GM19455 (cell line): Measurements from ENCODE around the gene TDG.
A peak's percentile ranks its signal among the peaks of the same experiment; 100 is the strongest.

Source experiments
- ATAC-seq: cut with Tn5 transposase; IDR thresholded peaks from one replicate; pipeline ENCODE4 v1.9.1; 2021; ENCODE audit not compliant: unreplicated experiment

Gene TDG

DNA sequence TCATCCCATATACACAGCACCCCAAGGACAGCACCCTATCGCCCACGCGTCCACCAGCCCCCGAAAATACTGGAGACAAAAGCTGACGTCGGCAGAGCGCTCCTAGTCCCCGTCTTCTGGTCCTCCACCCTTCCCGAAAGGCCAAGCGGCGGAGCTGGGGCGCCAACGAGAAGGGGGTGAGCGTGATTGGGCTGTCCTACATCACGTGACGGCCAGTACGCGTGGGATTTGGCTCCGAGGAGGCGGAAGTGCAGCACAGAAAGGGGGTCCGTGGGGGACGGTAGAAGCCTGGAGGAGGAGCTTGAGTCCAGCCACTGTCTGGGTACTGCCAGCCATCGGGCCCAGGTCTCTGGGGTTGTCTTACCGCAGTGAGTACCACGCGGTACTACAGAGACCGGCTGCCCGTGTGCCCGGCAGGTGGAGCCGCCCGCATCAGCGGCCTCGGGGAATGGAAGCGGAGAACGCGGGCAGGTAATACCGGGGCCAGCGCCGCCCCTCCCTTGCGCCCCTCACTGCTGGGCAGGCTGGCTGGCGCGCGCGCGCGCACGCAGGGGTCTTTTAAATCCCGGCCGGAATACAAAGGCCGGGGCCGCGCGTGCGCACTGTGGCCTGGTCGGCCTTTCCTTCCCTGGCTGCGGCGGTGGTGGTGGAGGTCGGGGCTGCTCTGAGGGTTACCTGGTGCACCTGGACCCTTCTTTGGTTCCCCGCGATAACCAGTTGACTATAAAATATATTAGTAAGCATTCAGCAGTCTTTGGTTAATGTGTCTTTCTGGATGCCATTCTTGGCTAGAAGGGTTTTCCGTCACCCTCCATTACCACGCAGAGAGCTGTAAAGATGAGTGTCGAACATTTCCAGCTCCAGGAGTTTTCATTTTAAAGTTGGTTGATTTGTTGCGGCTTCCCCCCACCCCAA lies at the start of gene TDG:
TSS of gene TDG (plus strand) at position 283 of the 915 bp plus-strand sequence. CDS start at position 449, 166 bp downstream.
- peak; percentile 89 for ATAC-seq

DNA sequence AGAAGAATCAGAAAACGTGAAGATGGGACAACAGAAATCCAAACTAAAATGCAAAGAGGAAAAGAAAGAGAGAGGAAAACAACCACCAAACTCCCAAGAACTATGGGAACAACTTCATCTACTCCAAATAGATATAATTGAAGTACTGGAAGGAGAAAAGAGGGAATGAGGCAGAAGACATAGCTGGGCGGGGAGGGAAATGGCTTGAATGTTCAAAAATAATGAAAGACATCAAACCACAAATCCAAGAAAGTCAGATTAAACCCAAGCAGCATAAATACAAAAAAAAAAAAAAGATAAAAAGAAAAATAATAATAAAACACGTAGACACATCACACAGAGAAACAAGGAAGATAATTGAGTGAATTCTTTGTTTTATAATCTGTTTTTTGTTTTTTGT lies 47.8 kb upstream of the TDG start:
- no peak for ATAC-seq

GRCh38 chr12:103924761-103925641 lies 40.7 kb upstream of the TDG start:
- ATAC-seq: peak; percentile 36

DNA sequence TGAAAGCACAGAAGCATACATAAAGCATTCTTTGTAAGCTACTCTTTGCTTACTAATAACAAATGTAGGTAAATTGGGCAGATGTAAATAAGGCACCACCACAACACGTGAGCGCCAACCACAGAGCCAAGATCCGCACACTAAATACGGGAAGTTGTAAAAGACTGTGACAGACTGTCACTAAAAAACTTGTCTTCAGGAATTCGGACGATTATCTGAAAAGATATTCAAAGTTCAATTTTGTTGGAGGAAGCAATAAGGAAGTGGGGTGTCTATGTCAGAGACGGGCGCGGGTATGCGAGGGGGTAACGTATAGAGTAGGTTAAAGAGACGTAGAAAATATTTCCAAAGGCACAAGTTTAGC lies 37.0 kb upstream of the TDG start:
- peak; percentile 11 for ATAC-seq

DNA sequence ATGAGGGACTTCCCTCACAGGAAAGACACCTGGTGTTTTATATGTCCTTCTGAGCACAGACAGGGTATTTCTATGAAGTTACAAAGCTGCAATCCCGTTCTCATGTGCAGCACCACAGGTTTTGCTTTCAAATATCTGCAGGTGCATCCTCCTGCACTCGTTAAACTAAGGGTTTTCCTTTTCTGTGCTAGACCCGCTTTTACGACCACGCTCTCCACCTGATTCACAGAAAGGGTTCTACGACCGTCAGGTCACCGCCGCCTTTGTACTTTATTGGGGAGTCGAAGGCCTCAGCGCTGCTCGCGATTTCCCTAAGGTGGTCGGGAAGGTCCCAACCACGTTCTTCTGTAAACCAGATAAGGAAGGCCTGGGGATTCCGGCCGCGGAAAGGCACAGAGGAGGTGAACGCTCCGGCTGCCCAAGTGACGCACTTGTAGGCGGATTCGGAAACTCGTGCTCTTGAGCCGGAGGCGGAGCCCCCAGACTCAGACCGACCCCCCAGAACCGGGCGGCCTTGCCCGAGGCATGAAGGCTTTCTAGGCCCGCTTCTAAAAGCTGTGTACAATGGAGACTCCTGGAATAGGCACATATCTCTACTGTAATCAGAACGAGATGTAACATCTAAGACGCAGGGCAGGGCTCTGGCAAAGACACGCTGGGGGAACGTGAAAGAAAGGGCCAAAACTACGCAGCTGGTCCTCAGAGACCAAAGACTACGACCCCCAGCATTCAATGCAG lies 36.5 kb upstream of the TDG start:
- ATAC-seq: peak; percentile 25

DNA sequence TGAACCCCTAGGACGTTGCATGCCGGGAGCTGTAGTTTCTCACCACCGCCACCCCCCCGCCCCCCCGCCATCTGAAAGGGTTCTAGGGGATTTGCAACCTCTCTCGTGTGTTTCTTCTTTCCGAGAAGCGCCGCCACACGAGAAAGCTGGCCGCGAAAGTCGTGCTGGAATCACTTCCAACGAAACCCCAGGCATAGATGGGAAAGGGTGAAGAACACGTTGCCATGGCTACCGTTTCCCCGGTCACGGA lies 36.0 kb upstream of the TDG start:
- ATAC-seq: no peak

DNA sequence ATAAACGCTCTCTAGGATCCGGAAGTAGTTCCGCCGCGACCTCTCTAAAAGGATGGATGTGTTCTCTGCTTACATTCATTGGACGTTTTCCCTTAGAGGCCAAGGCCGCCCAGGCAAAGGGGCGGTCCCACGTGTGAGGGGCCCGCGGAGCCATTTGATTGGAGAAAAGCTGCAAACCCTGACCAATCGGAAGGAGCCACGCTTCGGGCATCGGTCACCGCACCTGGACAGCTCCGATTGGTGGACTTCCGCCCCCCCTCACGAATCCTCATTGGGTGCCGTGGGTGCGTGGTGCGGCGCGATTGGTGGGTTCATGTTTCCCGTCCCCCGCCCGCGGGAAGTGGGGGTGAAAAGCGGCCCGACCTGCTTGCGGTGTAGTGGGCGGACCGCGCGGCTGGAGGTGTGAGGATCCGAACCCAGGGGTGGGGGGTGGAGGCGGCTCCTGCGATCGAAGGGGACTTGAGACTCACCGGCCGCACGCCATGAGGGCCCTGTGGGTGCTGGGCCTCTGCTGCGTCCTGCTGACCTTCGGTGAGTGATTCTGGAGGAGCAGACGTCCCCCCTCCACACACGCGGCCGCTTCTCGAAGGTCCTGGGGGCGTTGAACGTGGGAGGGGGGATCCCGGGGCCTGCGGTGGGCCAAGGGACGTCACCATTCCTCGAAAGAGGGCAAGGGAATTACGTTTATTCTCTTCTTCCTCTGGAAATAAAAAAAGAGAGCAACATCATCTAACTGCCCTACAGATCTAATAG lies 35.5 kb upstream of the TDG start, which contains the start of gene HSP90B1:
TSS of gene HSP90B1 (plus strand) at position 377 of the 753 bp plus-strand sequence. CDS start at position 483, 106 bp downstream.
- ATAC-seq: peak; percentile 58

DNA sequence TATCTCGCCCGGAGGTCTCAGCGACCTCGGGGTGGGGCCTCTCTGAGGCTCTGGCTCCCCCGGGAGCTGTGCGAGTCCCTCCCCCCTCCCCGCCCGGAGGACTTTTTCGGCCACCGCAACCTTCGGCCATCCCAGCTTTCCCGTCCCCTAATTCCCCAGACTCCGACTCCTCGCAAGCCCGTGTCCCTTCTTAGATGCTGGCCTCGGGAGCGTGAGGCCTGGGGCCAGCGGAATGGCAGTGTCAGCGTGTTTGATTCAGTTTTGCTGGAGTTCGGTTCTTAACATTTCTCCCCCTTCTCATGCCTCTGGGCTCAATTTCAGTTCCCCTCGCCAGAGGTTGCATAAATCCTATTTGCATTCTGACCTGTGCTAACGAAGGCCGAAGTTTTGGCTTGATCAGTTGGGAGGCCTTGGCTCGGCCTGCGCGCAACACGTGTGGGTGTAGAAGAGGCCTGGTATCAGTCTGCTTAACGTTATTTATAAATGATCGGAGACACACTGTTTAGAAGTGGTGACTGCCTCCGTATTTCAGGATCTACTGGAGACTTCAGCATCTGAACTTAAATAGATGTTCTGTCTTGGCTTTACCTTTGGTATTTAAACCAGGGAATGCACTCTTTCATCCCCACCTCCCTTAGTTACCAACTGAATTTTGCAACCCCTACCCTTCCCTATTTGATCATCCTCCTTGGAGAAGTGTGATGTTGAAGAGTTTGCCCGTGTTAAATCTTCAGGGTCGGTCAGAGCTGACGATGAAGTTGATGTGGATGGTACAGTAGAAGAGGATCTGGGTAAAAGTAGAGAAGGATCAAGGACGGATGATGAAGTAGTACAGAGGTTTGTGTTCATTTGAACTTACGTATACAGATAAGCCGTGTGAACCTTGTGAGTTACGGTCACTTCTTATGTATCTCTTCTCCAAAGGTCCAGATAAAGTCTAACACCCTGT lies 34.6 kb upstream of the TDG start:
- ATAC-seq: no peak

DNA sequence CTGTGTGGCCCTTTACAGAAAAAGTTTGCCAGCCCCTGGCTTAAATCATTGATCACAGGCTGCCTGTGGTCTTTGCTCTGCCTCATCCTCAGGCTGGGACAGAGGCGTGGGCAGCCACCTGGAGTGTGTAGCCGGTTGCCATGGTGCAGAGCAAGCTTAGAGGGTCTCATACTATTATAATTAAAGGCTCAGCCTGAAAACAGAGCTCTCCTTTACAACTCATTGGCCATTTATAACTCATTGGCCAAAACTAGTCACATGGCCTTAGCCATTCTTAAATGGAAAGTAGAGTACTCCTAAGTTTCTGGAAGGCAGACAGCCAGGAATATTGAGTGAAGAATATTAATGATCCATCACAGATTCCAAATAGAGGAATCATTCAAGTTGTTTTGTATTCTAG lies 32.4 kb upstream of the TDG start:
- no peak for ATAC-seq

DNA sequence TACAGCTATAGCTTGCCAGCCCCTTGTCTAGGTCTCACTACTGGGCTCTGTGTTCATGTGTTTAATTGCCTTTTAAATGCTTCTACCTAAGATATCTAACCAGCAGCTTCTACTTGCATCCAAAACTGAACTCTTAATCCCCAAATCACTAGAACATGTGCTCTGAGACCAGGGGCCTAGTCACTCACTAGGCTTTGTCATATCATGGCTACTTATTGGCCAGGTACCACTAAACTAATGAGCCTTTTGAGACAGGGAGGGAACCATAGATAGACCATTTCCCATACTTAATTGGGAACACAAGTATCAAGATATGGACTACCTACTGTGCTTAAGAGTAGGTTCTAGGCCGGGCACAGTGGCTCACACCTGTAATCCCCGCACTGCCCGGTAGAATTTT lies 29.0 kb upstream of the TDG start:
- no peak for ATAC-seq

DNA sequence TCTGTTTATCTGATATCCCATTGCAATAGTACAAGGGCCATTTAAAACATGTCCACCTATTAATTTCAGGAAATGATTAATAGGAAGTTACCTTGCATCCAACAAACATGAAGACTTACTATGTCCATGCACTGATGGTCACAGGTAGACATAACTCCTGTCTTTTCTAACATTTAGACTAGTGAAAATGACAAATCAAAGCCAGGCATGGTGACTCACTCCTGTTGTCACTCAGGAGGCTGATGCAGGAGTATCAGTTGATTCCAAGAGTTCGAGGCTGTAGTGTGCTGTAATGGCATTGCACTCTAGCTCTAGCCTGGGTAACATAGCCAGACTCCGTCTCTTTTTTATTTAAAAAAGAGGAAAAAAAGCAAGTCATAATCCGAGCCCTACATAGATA lies 20.7 kb upstream of the TDG start:
- no peak for ATAC-seq

DNA sequence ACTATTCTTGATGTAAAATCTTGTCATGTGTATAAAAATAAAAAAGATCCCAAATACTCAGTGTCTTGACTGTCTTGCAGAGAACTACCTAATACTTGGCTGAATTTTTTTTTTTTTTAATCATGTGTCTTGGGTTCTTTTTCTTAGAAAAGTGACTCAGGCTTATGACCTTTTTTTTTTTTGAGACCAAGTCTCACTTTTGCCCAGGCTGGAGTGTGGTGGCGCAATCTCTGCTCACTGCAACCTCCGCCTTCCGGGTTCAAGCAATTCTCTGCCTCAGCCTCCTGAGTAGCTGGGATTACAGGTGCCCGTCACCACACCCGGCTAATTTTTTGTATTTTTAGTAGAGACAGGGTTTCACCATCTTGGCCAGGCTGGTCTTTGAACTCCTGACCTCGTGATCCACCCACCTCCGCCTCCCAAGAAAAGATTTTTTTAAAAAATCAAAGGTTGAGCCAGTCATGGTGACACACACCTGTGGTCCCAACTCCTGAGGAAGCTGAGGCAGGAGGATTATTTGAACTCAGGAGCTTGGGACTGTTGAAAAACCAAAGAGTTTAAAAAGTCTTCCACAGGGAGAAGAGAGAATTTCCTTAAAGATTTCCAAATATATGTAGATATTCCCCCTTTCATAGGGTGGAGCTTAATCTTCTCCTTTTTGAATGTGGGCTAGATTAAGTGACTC lies 17.7 kb upstream of the TDG start:
- no peak for ATAC-seq

DNA sequence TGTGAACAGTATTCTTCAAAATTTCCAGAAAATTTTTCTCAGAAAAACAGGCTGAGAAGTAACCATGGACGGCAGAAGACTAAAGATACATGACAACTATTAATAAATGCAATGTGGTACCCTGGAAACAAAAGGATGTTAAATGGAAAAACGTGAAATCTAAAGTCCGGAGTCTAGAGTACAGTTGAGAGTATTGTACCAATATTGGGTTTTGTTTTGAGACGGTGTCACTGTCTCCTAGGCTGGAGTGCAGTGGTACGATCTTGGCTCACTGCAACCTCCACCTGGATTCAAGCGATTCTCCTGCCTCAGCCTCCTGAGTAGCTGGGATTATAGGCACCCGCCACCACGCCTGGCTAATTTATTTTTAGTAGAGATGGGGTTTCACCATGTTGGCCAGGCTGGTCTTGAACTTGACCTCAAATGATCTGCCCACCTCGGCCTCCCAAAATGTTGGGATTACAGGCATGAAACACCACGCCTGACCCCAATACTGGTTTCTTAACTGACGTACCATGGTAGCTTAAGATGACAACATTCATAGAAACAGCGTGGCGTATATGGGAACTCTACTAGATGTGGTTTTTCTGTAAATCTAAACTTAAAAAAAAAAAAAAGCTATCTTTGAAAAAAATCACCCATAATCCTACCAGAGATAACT lies 16.8 kb upstream of the TDG start:
- ATAC-seq: no peak

DNA sequence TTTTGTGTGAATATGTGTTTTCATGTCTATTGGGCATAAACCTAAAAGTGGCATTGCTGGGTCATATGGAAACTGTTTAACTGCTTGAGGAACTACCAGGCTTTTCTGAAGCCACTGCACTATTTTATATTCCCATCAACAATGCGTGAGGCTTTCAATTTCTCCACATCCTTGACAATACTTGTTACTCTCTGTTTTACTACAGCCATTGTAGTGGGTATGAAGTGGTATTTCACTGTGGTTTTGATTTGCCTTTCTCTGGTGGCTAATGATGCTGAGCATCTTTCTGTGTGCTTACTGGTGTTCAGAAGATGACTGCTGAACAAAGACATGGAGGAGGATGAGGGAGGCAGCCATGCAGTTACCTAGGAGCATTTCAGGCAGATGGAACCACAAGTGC lies 13.2 kb upstream of the TDG start:
- no peak for ATAC-seq

- no peak for ATAC-seq
These were observed 9.7 kb upstream of the TDG start for GRCh38 chr12:103955811-103956508.

DNA sequence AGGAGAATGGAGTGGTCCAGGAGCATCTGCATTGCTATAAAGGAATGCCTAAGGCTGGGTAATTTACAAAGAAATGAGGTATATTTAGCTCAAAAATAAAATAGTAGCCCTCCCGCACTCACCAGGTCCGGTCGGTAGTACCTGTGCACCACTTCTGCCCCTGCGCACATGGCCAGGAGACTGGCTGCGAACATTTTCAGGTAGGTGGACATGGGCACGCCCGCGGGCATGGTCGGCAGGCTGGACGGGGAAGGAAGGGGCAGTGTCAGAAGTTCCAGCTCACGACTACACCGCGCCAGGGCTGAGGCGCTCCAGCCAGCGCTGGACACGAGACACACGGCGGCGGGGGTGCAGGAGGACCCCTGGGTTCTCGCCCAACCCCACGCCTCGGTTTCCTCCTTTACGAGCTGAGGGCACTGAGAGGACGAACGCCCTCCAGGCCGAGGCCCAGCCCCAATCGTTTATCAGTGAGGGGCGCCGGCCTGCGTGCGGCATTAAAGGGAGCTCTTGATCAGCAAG lies 9.1 kb upstream of the TDG start:
- peak; percentile 31 for ATAC-seq

DNA sequence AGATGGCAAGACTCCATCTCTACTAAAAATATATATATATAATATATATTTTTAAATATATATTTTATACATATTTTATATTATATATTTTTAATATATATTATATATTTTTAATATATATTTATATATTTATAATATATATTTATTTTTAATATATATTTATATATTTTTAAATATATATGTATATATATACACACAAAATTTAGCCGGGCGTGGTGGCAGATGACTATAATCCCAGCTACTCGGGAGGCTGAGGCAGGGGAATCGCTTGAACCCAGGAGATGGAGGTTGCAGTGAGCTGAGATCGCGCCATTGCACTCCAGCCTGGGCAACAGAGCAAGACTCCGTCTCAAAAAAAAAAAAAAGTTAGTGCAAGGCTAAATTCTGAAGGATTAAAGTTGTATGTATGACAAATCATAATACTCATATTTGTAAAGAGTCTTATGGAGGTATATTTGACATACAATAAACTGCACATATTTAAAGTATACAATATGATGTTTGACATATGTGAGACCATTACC lies 7.7 kb upstream of the TDG start:
- no peak for ATAC-seq
